ENCODE data around the gene LGALS3BP. TPM values are rescaled to one million over a fixed set of nuclear protein-coding genes. Genes with fewer than 3 reads are reported as not detected.

The LGALS3BP gene
- total and polyA plus RNA-seq, 2 donors (not counting 1 experiment from before 2014, with no cell fraction given), result 1.8 to 7.5 TPM

DNA sequence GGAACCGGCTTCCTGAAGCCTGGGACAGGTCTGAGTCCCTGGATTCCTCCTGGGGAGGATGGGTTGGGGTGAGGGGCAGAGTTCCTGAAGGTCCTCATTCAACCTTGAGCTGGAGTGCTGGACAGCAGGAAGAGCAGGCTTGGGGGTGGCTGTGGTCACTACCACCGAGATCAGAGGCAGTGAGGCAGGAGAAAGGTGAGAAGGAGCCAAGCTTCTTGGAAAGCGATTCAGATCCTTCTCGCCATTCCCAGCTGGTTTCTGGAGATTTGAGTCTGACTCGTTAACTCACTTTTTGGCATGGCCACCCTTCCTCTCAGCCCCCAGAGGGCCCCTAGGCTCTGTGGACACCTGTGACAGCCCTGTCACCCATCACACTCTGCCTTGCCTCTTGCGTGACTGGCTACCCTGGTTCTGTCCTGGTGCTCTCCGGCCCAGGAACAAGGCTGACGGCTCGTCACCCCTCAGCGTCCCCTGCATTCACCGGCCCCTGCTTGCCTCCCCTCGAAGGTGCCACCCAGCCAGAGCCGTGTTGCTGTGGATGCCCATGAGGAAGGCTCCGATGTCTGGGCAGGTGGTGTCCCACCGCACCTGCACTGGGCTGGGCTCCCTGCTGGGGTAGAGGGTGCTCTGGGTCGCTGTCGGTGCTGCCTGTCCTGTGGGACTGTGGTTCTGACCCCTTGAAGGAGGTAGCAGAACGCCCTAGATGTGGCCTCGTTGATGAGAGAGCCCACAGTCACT is 44.9 kb downstream of the LGALS3BP start:
- 89% methylated on average over 18 of the region's 19 CpGs for WGBS (ENCODE audit: insufficient coverage)

GRCh38 chr17:78933959-78934568 is 45.7 kb downstream of the LGALS3BP start:
- no peak overlapping the region for H3K4me3 ChIP-seq (ENCODE audit: control extremely low read depth in 1 of 5, extremely low read depth in 1 of 5, insufficient read depth in 1 of 5, low read depth in 2 of 5, low read length in 4 of 5)
- no peak overlapping the region for H3K4me3 Mint-ChIP-seq
- no peak overlapping the region for H2AFZ ChIP-seq (ENCODE audit: insufficient read depth, low read depth, low read length, poor library complexity, severe bottlenecking)
- POLR2A ChIA-PET, result no interaction called here
- H3K4me2 ChIP-seq (replicated peaks; ENCODE audit: low read depth, low read length, poor library complexity, severe bottlenecking), result no peak overlapping the region
- H3K9ac ChIP-seq (ENCODE audit: low read length), result no peak overlapping the region
- peaks cover 0 to 7% (median 1%) of the 10 kb centered on the region in 4 experiments for H3K27me3 ChIP-seq (replicated peaks in 1 of 4; ENCODE audit: control extremely low read depth in 1 of 4, control insufficient read depth in 3 of 4, insufficient read depth in 4 of 4, low read length in 3 of 4)
- H4K20me1 ChIP-seq (ENCODE audit: control insufficient read depth, insufficient read depth, low read length, poor library complexity, severe bottlenecking), result no peaks in the 10 kb centered on the region
- H3K79me2 ChIP-seq (ENCODE audit: control insufficient read depth, insufficient read depth, low read length), result no peaks in the 10 kb centered on the region
- WGBS (ENCODE audit: insufficient coverage), result 62% methylated on average over 16 of the region's 16 CpGs
- CTCF ChIA-PET, result no interaction called here
- no peaks in the 10 kb centered on the region for H3K36me3 ChIP-seq (replicated peaks in 1 of 2; ENCODE audit: control extremely low read depth in 1 of 2, control insufficient read depth in 1 of 2, extremely low read depth in 1 of 2, insufficient read depth in 2 of 2, low read length in 1 of 2)
- H3K4me1 Mint-ChIP-seq, result no peaks in the 10 kb centered on the region
- no peaks in the 10 kb centered on the region for H3K9me3 Mint-ChIP-seq (ENCODE audit: insufficient read depth)
- H3K27ac ChIP-seq (ENCODE audit: low read length in 2 of 2), result no peak overlapping the region
- H3K27me3 Mint-ChIP-seq, result peaks cover 12% of the 10 kb centered on the region
- intact Hi-C loops (cut with micrococcal nuclease), result no loop called here
- no peak for DNase-seq
- peaks cover 0 to 8% of the 10 kb centered on the region in 2 donors for H3K4me1 ChIP-seq (ENCODE audit: control insufficient read depth in 2 of 2, insufficient read depth in 2 of 2, low read length in 2 of 2)
- ATAC-seq (ENCODE audit: low read depth), result no peak
- TF ChIP-seq EZH2 (IDR thresholded peaks at IDR 0.05; ENCODE audit: borderline replicate concordance, insufficient read depth, low read depth, low read length, poor library complexity, severe bottlenecking), result no peak
- TF ChIP-seq, protein P1, sequence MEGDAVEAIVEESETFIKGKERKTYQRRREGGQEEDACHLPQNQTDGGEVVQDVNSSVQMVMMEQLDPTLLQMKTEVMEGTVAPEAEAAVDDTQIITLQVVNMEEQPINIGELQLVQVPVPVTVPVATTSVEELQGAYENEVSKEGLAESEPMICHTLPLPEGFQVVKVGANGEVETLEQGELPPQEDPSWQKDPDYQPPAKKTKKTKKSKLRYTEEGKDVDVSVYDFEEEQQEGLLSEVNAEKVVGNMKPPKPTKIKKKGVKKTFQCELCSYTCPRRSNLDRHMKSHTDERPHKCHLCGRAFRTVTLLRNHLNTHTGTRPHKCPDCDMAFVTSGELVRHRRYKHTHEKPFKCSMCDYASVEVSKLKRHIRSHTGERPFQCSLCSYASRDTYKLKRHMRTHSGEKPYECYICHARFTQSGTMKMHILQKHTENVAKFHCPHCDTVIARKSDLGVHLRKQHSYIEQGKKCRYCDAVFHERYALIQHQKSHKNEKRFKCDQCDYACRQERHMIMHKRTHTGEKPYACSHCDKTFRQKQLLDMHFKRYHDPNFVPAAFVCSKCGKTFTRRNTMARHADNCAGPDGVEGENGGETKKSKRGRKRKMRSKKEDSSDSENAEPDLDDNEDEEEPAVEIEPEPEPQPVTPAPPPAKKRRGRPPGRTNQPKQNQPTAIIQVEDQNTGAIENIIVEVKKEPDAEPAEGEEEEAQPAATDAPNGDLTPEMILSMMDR (IDR thresholded peaks at IDR 0.05), result no peak
- no peak overlapping the region for H3K27ac Mint-ChIP-seq
- no peaks in the 10 kb centered on the region for H3K9me3 ChIP-seq (ENCODE audit: control extremely low read depth in 1 of 3, control insufficient read depth in 2 of 3, insufficient read depth in 1 of 3, low read length in 2 of 3)

More for the DNA sequence above, 44.9 kb downstream of the LGALS3BP start:
- intact Hi-C loops (cut with micrococcal nuclease), result no loop called here
- ATAC-seq (ENCODE audit: low read depth), result no peak
- H3K36me3 ChIP-seq (replicated peaks in 1 of 2; ENCODE audit: control extremely low read depth in 1 of 2, control insufficient read depth in 1 of 2, extremely low read depth in 1 of 2, insufficient read depth in 2 of 2, low read length in 1 of 2), result no peaks in the 10 kb centered on the region
- H3K9me3 Mint-ChIP-seq (ENCODE audit: insufficient read depth), result no peaks in the 10 kb centered on the region
- H3K4me3 ChIP-seq (ENCODE audit: control extremely low read depth in 1 of 5, extremely low read depth in 1 of 5, insufficient read depth in 1 of 5, low read depth in 2 of 5, low read length in 4 of 5), result no peak overlapping the region
- peaks cover 11% of the 10 kb centered on the region for H3K27me3 Mint-ChIP-seq
- no peak overlapping the region for H2AFZ ChIP-seq (ENCODE audit: insufficient read depth, low read depth, low read length, poor library complexity, severe bottlenecking)
- no peaks in the 10 kb centered on the region for H3K79me2 ChIP-seq (ENCODE audit: control insufficient read depth, insufficient read depth, low read length)
- CTCF ChIA-PET, result no interaction called here
- no peak for DNase-seq
- no peak overlapping the region for H3K4me3 Mint-ChIP-seq
- H3K9ac ChIP-seq (ENCODE audit: low read length), result no peak overlapping the region
- POLR2A ChIA-PET, result no interaction called here
- no peaks in the 10 kb centered on the region for H4K20me1 ChIP-seq (ENCODE audit: control insufficient read depth, insufficient read depth, low read length, poor library complexity, severe bottlenecking)
- H3K27me3 ChIP-seq (replicated peaks in 1 of 4; ENCODE audit: control extremely low read depth in 1 of 4, control insufficient read depth in 3 of 4, insufficient read depth in 4 of 4, low read length in 3 of 4), result peaks cover 0 to 10% (median 1%) of the 10 kb centered on the region in 4 experiments
- H3K4me2 ChIP-seq (replicated peaks; ENCODE audit: low read depth, low read length, poor library complexity, severe bottlenecking), result no peak overlapping the region
- H3K9me3 ChIP-seq (ENCODE audit: control extremely low read depth in 1 of 3, control insufficient read depth in 2 of 3, insufficient read depth in 1 of 3, low read length in 2 of 3), result no peaks in the 10 kb centered on the region
- H3K27ac ChIP-seq (ENCODE audit: low read length in 2 of 2), result no peak overlapping the region
- H3K4me1 Mint-ChIP-seq, result no peaks in the 10 kb centered on the region
- H3K27ac Mint-ChIP-seq, result peak overlapping the region; percentile 15
- TF ChIP-seq, protein P1 (IDR thresholded peaks at IDR 0.05), result no peak
- TF ChIP-seq EZH2 (IDR thresholded peaks at IDR 0.05; ENCODE audit: borderline replicate concordance, insufficient read depth, low read depth, low read length, poor library complexity, severe bottlenecking), result no peak
- peaks cover 0 to 8% of the 10 kb centered on the region in 2 donors for H3K4me1 ChIP-seq (ENCODE audit: control insufficient read depth in 2 of 2, insufficient read depth in 2 of 2, low read length in 2 of 2)
